Spleen (tissue), 7 donors: ENCODE data around the gene MRPL3.

Experiments used
- POLR2A ChIP-seq, 3 donors: fragments of 450-650 bp; IDR thresholded peaks; one replicate each; pipeline ENCODE4 v1.5.1; 2017; ENCODE audit warnings: antibody characterized with exemption in 3 of 3, mild to moderate bottlenecking in 1 of 3
- TF ChIP-seq, protein P1 (sequence below), 11 experiments: fragments of 200-600 bp in 7 of 11; fragments of 450-650 bp in 4 of 11; sonication (generic) in 4 of 11; IDR thresholded peaks in 8 of 11; conservative IDR thresholded peaks in 3 of 11; 1 replicate in 7 of 11; 2 replicates in 4 of 11; pipeline versions ENCODE4 v1.4.0 to v1.8.0; 2016 to 2021; ENCODE audit warnings: antibody characterized with exemption in 11 of 11, inconsistent platforms in 4 of 11, mild to moderate bottlenecking in 1 of 11
- donor health status: DM: no; HTN: no; CAD: no; lungs with moderate emphysema.
- donor health status: DM: no; HTN: no; CAD: no.
- donor health status: DM: no; HTN: no; CAD: no.

DNA sequence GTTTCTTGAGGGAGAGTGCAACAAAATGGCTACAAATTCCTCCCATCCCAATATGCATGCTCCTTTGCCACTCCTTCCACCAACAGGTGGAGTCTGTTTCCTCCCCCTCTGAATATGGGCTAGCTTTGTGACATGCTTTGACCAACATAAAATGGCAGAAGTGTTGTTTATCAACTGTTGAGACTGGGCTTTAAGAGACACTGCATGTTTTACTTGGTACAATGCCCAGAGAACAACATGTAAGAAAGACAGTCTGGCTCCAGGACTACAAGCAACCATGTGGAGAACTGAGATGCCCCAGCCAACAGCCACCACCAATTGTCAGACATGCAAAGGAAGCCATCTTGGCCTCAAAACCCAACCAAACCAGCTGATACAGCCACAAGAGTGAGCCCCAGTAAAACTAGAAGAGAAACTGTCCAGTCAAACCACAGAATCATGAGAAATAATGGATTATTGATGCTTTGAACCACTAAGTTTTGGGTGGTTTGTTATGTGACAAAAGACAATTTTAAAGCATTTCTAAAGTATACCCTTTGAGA is 80.7 kb downstream of the MRPL3 start:
- TF ChIP-seq, protein P1, sequence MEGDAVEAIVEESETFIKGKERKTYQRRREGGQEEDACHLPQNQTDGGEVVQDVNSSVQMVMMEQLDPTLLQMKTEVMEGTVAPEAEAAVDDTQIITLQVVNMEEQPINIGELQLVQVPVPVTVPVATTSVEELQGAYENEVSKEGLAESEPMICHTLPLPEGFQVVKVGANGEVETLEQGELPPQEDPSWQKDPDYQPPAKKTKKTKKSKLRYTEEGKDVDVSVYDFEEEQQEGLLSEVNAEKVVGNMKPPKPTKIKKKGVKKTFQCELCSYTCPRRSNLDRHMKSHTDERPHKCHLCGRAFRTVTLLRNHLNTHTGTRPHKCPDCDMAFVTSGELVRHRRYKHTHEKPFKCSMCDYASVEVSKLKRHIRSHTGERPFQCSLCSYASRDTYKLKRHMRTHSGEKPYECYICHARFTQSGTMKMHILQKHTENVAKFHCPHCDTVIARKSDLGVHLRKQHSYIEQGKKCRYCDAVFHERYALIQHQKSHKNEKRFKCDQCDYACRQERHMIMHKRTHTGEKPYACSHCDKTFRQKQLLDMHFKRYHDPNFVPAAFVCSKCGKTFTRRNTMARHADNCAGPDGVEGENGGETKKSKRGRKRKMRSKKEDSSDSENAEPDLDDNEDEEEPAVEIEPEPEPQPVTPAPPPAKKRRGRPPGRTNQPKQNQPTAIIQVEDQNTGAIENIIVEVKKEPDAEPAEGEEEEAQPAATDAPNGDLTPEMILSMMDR (IDR thresholded peaks at IDR 0.05 in 8 of 11, conservative IDR thresholded peaks at IDR 0.05 in 3 of 11) = no peak
- no peak for TF ChIP-seq POLR2A (IDR thresholded peaks at IDR 0.05)
